ENCODE results near the gene GPC1. TPM values are rescaled to one million over a fixed set of nuclear protein-coding genes. Genes with fewer than 3 reads are reported as not detected.

The GPC1 gene
- total and polyA plus RNA-seq, 8 donors = 6.3 to 117 (median 23.2) TPM

DNA sequence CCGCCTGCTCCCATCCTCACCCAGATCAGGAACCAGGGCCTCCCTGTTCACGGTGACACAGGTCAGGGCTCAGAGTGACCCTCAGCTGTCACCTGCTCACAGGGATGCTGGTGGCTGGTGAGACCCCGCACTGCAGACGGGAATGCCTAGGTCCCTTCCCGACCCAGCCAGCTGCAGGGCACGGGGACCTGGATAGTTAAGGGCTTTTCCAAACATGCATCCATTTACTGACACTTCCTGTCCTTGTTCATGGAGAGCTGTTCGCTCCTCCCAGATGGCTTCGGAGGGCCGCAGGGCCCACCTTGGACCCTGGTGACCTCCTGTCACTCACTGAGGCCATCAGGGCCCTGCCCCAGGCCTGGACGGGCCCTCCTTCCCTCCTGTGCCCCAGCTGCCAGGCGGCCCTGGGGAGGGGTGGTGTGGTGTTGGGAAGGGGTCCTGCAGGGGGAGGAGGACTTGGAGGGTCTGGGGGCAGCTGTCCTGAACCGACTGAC lies 31.7 kb downstream of the GPC1 start:
- peak in 1 of 2 donors; percentile 23 for DNase-seq
- Histone ChIP-seq H3K36me3 (peaks cover 0 to 56% (median 36%) of the 10 kb centered on the region in 4 donors), H3K27ac (no peak overlapping the region), H3K4me1 (no peaks in the 10 kb centered on the region), H3K9me3 (peaks cover 0 to 3% (median under 1%) of the 10 kb centered on the region in 4 donors), H3K27me3 (no peaks in the 10 kb centered on the region), H3K4me3 (no peak overlapping the region)
- 72 to 89% (median 78%) methylated on average over 7 to 12 of the region's 12 CpGs for WGBS, 5 donors
- intact Hi-C loops (cut with DNase I; ENCODE audit: low total_unique reads) = no loop called here
- TF ChIP-seq POLR2A (IDR thresholded peaks at IDR 0.05) (no peak), POLR2AphosphoS5 (IDR thresholded peaks at IDR 0.05) (no peak), EP300 (IDR thresholded peaks at IDR 0.05) (no peak)
- TF ChIP-seq, protein P1, sequence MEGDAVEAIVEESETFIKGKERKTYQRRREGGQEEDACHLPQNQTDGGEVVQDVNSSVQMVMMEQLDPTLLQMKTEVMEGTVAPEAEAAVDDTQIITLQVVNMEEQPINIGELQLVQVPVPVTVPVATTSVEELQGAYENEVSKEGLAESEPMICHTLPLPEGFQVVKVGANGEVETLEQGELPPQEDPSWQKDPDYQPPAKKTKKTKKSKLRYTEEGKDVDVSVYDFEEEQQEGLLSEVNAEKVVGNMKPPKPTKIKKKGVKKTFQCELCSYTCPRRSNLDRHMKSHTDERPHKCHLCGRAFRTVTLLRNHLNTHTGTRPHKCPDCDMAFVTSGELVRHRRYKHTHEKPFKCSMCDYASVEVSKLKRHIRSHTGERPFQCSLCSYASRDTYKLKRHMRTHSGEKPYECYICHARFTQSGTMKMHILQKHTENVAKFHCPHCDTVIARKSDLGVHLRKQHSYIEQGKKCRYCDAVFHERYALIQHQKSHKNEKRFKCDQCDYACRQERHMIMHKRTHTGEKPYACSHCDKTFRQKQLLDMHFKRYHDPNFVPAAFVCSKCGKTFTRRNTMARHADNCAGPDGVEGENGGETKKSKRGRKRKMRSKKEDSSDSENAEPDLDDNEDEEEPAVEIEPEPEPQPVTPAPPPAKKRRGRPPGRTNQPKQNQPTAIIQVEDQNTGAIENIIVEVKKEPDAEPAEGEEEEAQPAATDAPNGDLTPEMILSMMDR (IDR thresholded peaks at IDR 0.05) = no peak

GRCh38 chr2:240467659-240468302 lies 32.3 kb downstream of the GPC1 start:
- TF ChIP-seq, protein P1 (IDR thresholded peaks at IDR 0.05) = no peak
- TF ChIP-seq POLR2AphosphoS5 (IDR thresholded peaks at IDR 0.05) (no peak), EP300 (IDR thresholded peaks at IDR 0.05) (no peak), POLR2A (IDR thresholded peaks at IDR 0.05) (no peak)
- H3K27ac ChIP-seq = no peak overlapping the region
- no peak overlapping the region for H3K4me3 ChIP-seq
- H3K36me3 ChIP-seq = peaks cover 0 to 56% (median 31%) of the 10 kb centered on the region in 4 donors
- H3K4me1 ChIP-seq = no peaks in the 10 kb centered on the region
- intact Hi-C loops (cut with DNase I; ENCODE audit: low total_unique reads) = no loop called here
- H3K9me3 ChIP-seq = peaks cover 0 to 9% (median 3%) of the 10 kb centered on the region in 4 donors
- 81 to 90% (median 83%) methylated on average over 5 to 22 of the region's 22 CpGs for WGBS, 5 donors
- DNase-seq = peak; percentile 20 to 22
- H3K27me3 ChIP-seq = no peaks in the 10 kb centered on the region

GRCh38 chr2:240468303-240469238 lies 33.1 kb downstream of the GPC1 start:
- intact Hi-C loops (cut with DNase I; ENCODE audit: low total_unique reads) = no loop called here
- H3K4me3 ChIP-seq = no peak overlapping the region
- no peak for TF ChIP-seq POLR2AphosphoS5 (IDR thresholded peaks at IDR 0.05)
- TF ChIP-seq POLR2A (IDR thresholded peaks at IDR 0.05) = no peak
- TF ChIP-seq EP300 (IDR thresholded peaks at IDR 0.05) = no peak
- TF ChIP-seq, protein P1 (IDR thresholded peaks at IDR 0.05) = no peak
- H3K36me3 ChIP-seq = peaks cover 0 to 48% (median 24%) of the 10 kb centered on the region in 4 donors
- no peak overlapping the region for H3K27ac ChIP-seq
- no peaks in the 10 kb centered on the region for H3K27me3 ChIP-seq
- no peaks in the 10 kb centered on the region for H3K4me1 ChIP-seq
- WGBS, 5 donors = 70 to 86% (median 76%) methylated on average over 7 to 20 of the region's 20 CpGs
- H3K9me3 ChIP-seq = peaks cover 0 to 14% (median 7%) of the 10 kb centered on the region in 4 donors
- DNase-seq = peak in 1 of 2 donors; percentile 11

- WGBS, 5 donors = 33 to 78% (median 54%) methylated on average over 8 to 10 of the region's 10 CpGs
- intact Hi-C loops (cut with DNase I; ENCODE audit: low total_unique reads) = no loop called here
- Histone ChIP-seq H3K27ac (no peak overlapping the region), H3K4me3 (no peak overlapping the region), H3K4me1 (no peaks in the 10 kb centered on the region), H3K9me3 (peaks cover 0 to 19% (median 10%) of the 10 kb centered on the region in 4 donors), H3K36me3 (peaks cover 0 to 41% (median 19%) of the 10 kb centered on the region in 4 donors), H3K27me3 (no peaks in the 10 kb centered on the region)
- peak in 1 of 2 donors; percentile 13 for DNase-seq
- TF ChIP-seq, protein P1 (IDR thresholded peaks at IDR 0.05) = no peak
- TF ChIP-seq POLR2AphosphoS5 (IDR thresholded peaks at IDR 0.05) (no peak), EP300 (IDR thresholded peaks at IDR 0.05) (no peak), POLR2A (IDR thresholded peaks at IDR 0.05) (no peak)
Measured at GRCh38 chr2:240469239-240469636, 33.8 kb downstream of the GPC1 start.
